ENCODE results near the gene STRN4.
"Not testable (repeated sequence)": the region's sequence is repeated elsewhere in the genome, so short reads cannot be mapped to it uniquely, and the experiment has no call there.

GRCh38 chr19:46777956-46778645 lies 31.9 kb upstream of the STRN4 start:
- TF ChIP-seq, protein P1, sequence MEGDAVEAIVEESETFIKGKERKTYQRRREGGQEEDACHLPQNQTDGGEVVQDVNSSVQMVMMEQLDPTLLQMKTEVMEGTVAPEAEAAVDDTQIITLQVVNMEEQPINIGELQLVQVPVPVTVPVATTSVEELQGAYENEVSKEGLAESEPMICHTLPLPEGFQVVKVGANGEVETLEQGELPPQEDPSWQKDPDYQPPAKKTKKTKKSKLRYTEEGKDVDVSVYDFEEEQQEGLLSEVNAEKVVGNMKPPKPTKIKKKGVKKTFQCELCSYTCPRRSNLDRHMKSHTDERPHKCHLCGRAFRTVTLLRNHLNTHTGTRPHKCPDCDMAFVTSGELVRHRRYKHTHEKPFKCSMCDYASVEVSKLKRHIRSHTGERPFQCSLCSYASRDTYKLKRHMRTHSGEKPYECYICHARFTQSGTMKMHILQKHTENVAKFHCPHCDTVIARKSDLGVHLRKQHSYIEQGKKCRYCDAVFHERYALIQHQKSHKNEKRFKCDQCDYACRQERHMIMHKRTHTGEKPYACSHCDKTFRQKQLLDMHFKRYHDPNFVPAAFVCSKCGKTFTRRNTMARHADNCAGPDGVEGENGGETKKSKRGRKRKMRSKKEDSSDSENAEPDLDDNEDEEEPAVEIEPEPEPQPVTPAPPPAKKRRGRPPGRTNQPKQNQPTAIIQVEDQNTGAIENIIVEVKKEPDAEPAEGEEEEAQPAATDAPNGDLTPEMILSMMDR (IDR thresholded peaks at IDR 0.05 in 2 of 3, conservative IDR thresholded peaks at IDR 0.05 in 1 of 3; ENCODE audit: borderline replicate concordance in 1 of 3, insufficient read depth in 1 of 3, low read depth in 2 of 3, low read length in 2 of 3), result not testable (repeated sequence)
- not testable (repeated sequence) for TF ChIP-seq RAD21 (IDR thresholded peaks at IDR 0.05; ENCODE audit: low read depth); POLR2A (IDR thresholded peaks at IDR 0.05; ENCODE audit: borderline replicate concordance, extremely low read depth, insufficient read depth, insufficient read length); EZH2 (IDR thresholded peaks at IDR 0.05); EZH2phosphoT487 (IDR thresholded peaks at IDR 0.05; ENCODE audit: borderline replicate concordance); ZNF274 (IDR thresholded peaks at IDR 0.05; ENCODE audit: low read depth, low read length); MAX (IDR thresholded peaks at IDR 0.05); ELF1 (IDR thresholded peaks at IDR 0.05; ENCODE audit: borderline replicate concordance, low read depth); ATF3 (IDR thresholded peaks at IDR 0.05); POLR2AphosphoS5 (IDR thresholded peaks at IDR 0.05; ENCODE audit: low read depth, low read length); FOSL1 (IDR thresholded peaks at IDR 0.05; ENCODE audit: low read depth); CEBPB (IDR thresholded peaks at IDR 0.05; ENCODE audit: low read depth)
- TF ChIP-seq, protein P2, sequence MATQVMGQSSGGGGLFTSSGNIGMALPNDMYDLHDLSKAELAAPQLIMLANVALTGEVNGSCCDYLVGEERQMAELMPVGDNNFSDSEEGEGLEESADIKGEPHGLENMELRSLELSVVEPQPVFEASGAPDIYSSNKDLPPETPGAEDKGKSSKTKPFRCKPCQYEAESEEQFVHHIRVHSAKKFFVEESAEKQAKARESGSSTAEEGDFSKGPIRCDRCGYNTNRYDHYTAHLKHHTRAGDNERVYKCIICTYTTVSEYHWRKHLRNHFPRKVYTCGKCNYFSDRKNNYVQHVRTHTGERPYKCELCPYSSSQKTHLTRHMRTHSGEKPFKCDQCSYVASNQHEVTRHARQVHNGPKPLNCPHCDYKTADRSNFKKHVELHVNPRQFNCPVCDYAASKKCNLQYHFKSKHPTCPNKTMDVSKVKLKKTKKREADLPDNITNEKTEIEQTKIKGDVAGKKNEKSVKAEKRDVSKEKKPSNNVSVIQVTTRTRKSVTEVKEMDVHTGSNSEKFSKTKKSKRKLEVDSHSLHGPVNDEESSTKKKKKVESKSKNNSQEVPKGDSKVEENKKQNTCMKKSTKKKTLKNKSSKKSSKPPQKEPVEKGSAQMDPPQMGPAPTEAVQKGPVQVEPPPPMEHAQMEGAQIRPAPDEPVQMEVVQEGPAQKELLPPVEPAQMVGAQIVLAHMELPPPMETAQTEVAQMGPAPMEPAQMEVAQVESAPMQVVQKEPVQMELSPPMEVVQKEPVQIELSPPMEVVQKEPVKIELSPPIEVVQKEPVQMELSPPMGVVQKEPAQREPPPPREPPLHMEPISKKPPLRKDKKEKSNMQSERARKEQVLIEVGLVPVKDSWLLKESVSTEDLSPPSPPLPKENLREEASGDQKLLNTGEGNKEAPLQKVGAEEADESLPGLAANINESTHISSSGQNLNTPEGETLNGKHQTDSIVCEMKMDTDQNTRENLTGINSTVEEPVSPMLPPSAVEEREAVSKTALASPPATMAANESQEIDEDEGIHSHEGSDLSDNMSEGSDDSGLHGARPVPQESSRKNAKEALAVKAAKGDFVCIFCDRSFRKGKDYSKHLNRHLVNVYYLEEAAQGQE (IDR thresholded peaks at IDR 0.05; ENCODE audit: low read depth), result not testable (repeated sequence)
